HG03045 (cell line): Measurements from ENCODE around the gene PRSS57.
"Not testable (repeated sequence)": the region's sequence is repeated elsewhere in the genome, so short reads cannot be mapped to it uniquely, and the experiment has no call there.

Experiments used
- ATAC-seq: cut with Tn5 transposase; IDR thresholded peaks from one replicate; pipeline ENCODE4 v1.9.1; 2021; ENCODE audit warnings: mild to moderate bottlenecking, moderate library complexity; ENCODE audit not compliant: unreplicated experiment

PRSS57 gene

GRCh38 chr19:676007-676338, 19.3 kb downstream of the PRSS57 start:
- no peak for ATAC-seq

- no peak for ATAC-seq
These were observed 20.7 kb downstream of the PRSS57 start for GRCh38 chr19:674282-675151.

GRCh38 chr19:670609-671075, 24.6 kb downstream of the PRSS57 start:
- no peak for ATAC-seq

- ATAC-seq: not testable (repeated sequence)
These were observed 26.4 kb downstream of the PRSS57 start for GRCh38 chr19:668675-669434.

GRCh38 chr19:666985-667573, 28.2 kb downstream of the PRSS57 start:
- not testable (repeated sequence) for ATAC-seq

GRCh38 chr19:664913-665443, 30.3 kb downstream of the PRSS57 start:
- ATAC-seq: no peak

- ATAC-seq: no peak
These were observed 31.6 kb downstream of the PRSS57 start for GRCh38 chr19:663682-664117.

GRCh38 chr19:662962-663681, 32.1 kb downstream of the PRSS57 start, which contains the start of gene RNF126:
TSS of gene RNF126 (minus strand) at chr19:663214. CDS start at chr19:663121, 93 bp downstream.
- peak; percentile 57 for ATAC-seq

- ATAC-seq: peak; percentile 14
These were observed 32.9 kb downstream of the PRSS57 start for GRCh38 chr19:662207-662961.

- ATAC-seq: no peak
These were observed 33.6 kb downstream of the PRSS57 start for GRCh38 chr19:661427-662196.

- ATAC-seq: no peak
These were observed 34.3 kb downstream of the PRSS57 start for GRCh38 chr19:660793-661426.

GRCh38 chr19:658916-659839, 36.1 kb downstream of the PRSS57 start:
- ATAC-seq: no peak

- no peak for ATAC-seq
These were observed 37.0 kb downstream of the PRSS57 start for GRCh38 chr19:658059-658839.

- ATAC-seq: no peak
These were observed 37.6 kb downstream of the PRSS57 start for GRCh38 chr19:657611-658010.

GRCh38 chr19:656751-657559, 38.3 kb downstream of the PRSS57 start:
- no peak for ATAC-seq

- no peak for ATAC-seq
These were observed 39.6 kb downstream of the PRSS57 start for GRCh38 chr19:655691-656090.
